ENCODE data around the gene PDZRN3.

DNA sequence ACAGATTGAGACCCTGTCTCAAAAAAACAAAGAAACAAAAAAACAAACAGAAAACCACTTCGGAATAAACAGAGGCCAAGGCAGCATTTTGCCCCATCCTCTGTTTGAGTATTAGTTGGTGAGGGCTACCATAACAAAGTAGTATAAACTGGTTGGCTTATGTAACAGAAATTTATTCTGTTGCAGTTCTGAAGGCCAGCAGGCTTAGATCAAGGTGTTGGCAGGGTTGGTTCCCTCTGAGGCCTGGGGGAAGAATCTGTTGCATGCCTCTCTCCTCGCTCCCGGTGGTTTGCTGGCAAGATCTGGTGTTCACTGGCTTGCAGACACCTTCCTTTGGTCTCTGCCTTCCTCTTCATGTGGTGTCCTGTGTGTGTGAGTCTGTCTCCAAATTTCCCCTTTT lies 261.6 kb downstream of the PDZRN3 start:
- no peak for TF ChIP-seq EZH2 (IDR thresholded peaks at IDR 0.05; ENCODE audit: borderline replicate concordance, low read length)
- TF ChIP-seq CTCF (conservative IDR thresholded peaks at IDR 0.05 in 1 of 2, IDR thresholded peaks at IDR 0.05 in 1 of 2; ENCODE audit: extremely low read depth in 1 of 2, insufficient read depth in 1 of 2, low read depth in 1 of 2, low read length in 2 of 2) = no peak

Data from mammary epithelial cell (primary cell).